Activated naive CD8-positive, alpha-beta T cell treated with anti-CD3 and anti-CD28 coated beads for 36 hours (primary cell): ENCODE measurements around the gene ASAP2. TPM values are rescaled to one million over a fixed set of nuclear protein-coding genes. Genes with fewer than 3 reads are reported as not detected.

Experiments
- DNase-seq: peaks from one replicate; pipeline ENCODE4 v3.0.0; 2021
- H3K27ac Mint-ChIP-seq: one replicate; pipeline ENCODE4 v1.8.0; 2022; ENCODE audit warnings: mild to moderate bottlenecking, moderate library complexity, mixed read lengths
- H3K27me3 Mint-ChIP-seq: one replicate; pipeline ENCODE4 v1.8.0; 2022; ENCODE audit warnings: mild to moderate bottlenecking, mixed read lengths
- H3K36me3 Mint-ChIP-seq: one replicate; pipeline ENCODE4 v1.8.0; 2021; ENCODE audit warnings: mild to moderate bottlenecking, mixed read lengths
- H3K4me1 Mint-ChIP-seq: one replicate; pipeline ENCODE4 v1.8.0; 2021; ENCODE audit warnings: mixed read lengths
- H3K4me3 Mint-ChIP-seq: one replicate; pipeline ENCODE4 v1.8.0; 2022; ENCODE audit warnings: mild to moderate bottlenecking, moderate library complexity, mixed read lengths
- H3K9me3 Mint-ChIP-seq: one replicate; pipeline ENCODE4 v1.8.0; 2022; ENCODE audit warnings: mixed read lengths
- total RNA-seq, 2 experiments: library from RNA; stranded (reverse); gene quantifications; one replicate each; pipeline ENCODE4 v1.2.3, GENCODE V29; 2021

ASAP2 gene
- total RNA-seq, 2 experiments from 2014 or later = 0.04 to 0.12 TPM

- no peak overlapping the region for H3K27ac Mint-ChIP-seq
- no peaks in the 10 kb centered on the region for H3K27me3 Mint-ChIP-seq
- H3K36me3 Mint-ChIP-seq = no peaks in the 10 kb centered on the region
- no peak for DNase-seq
- no peak overlapping the region for H3K4me3 Mint-ChIP-seq
- no peaks in the 10 kb centered on the region for H3K4me1 Mint-ChIP-seq
- H3K9me3 Mint-ChIP-seq = no peaks in the 10 kb centered on the region
Measured at GRCh38 chr2:9243357-9243756, 36.7 kb downstream of the ASAP2 start.

- Mint-ChIP-seq H3K9me3 (no peaks in the 10 kb centered on the region), H3K27me3 (no peaks in the 10 kb centered on the region), H3K27ac (no peak overlapping the region), H3K4me3 (no peak overlapping the region), H3K4me1 (no peaks in the 10 kb centered on the region), H3K36me3 (no peaks in the 10 kb centered on the region)
- DNase-seq = no peak
Measured at GRCh38 chr2:9244985-9245544, 38.5 kb downstream of the ASAP2 start.

GRCh38 chr2:9247177-9247576, 40.6 kb downstream of the ASAP2 start:
- Mint-ChIP-seq H3K9me3 (no peaks in the 10 kb centered on the region), H3K4me1 (no peaks in the 10 kb centered on the region), H3K27ac (no peak overlapping the region), H3K27me3 (peaks cover 10% of the 10 kb centered on the region), H3K4me3 (no peak overlapping the region), H3K36me3 (no peaks in the 10 kb centered on the region)
- DNase-seq = no peak

- DNase-seq = no peak
- Mint-ChIP-seq H3K36me3 (no peaks in the 10 kb centered on the region), H3K4me3 (no peak overlapping the region), H3K27ac (no peak overlapping the region), H3K27me3 (peaks cover 12% of the 10 kb centered on the region), H3K4me1 (no peaks in the 10 kb centered on the region), H3K9me3 (no peaks in the 10 kb centered on the region)
Measured at GRCh38 chr2:9247786-9248185, 41.2 kb downstream of the ASAP2 start.

- Mint-ChIP-seq H3K4me3 (no peak overlapping the region), H3K27me3 (peaks cover 12% of the 10 kb centered on the region), H3K36me3 (no peaks in the 10 kb centered on the region), H3K4me1 (no peaks in the 10 kb centered on the region), H3K9me3 (no peaks in the 10 kb centered on the region), H3K27ac (no peak overlapping the region)
- no peak for DNase-seq
Measured at GRCh38 chr2:9248363-9248762, 41.8 kb downstream of the ASAP2 start.

- Mint-ChIP-seq H3K27me3 (peaks cover 12% of the 10 kb centered on the region), H3K36me3 (no peaks in the 10 kb centered on the region), H3K4me3 (no peak overlapping the region)
Measured at GRCh38 chr2:9249020-9249800, 42.6 kb downstream of the ASAP2 start.

GRCh38 chr2:9250091-9250490, 43.5 kb downstream of the ASAP2 start:
- Mint-ChIP-seq H3K9me3 (no peaks in the 10 kb centered on the region), H3K36me3 (no peaks in the 10 kb centered on the region), H3K4me1 (no peaks in the 10 kb centered on the region), H3K4me3 (no peak overlapping the region), H3K27me3 (peaks cover 12% of the 10 kb centered on the region), H3K27ac (no peak overlapping the region)
- no peak for DNase-seq

More at GRCh38 chr2:9249020-9249800, 42.6 kb downstream of the ASAP2 start:
- Mint-ChIP-seq H3K27ac (no peak overlapping the region), H3K9me3 (no peaks in the 10 kb centered on the region), H3K4me1 (no peaks in the 10 kb centered on the region)
- DNase-seq = no peak

- Mint-ChIP-seq H3K27ac (no peak overlapping the region), H3K36me3 (no peaks in the 10 kb centered on the region), H3K9me3 (no peaks in the 10 kb centered on the region), H3K4me3 (no peak overlapping the region), H3K4me1 (no peaks in the 10 kb centered on the region), H3K27me3 (peaks cover 12% of the 10 kb centered on the region)
- DNase-seq = no peak
Measured at GRCh38 chr2:9250498-9251153, 44.0 kb downstream of the ASAP2 start.

- DNase-seq = no peak
- H3K27me3 Mint-ChIP-seq = peaks cover 12% of the 10 kb centered on the region
- H3K36me3 Mint-ChIP-seq = no peaks in the 10 kb centered on the region
- no peak overlapping the region for H3K27ac Mint-ChIP-seq
- no peaks in the 10 kb centered on the region for H3K4me1 Mint-ChIP-seq
- H3K9me3 Mint-ChIP-seq = no peaks in the 10 kb centered on the region
- no peak overlapping the region for H3K4me3 Mint-ChIP-seq
Measured at GRCh38 chr2:9251154-9252001, 44.8 kb downstream of the ASAP2 start.

- no peak for DNase-seq
- H3K4me1 Mint-ChIP-seq = no peaks in the 10 kb centered on the region
- H3K36me3 Mint-ChIP-seq = no peaks in the 10 kb centered on the region
- H3K4me3 Mint-ChIP-seq = no peak overlapping the region
- H3K27me3 Mint-ChIP-seq = peaks cover 12% of the 10 kb centered on the region
- no peak overlapping the region for H3K27ac Mint-ChIP-seq
- no peaks in the 10 kb centered on the region for H3K9me3 Mint-ChIP-seq
Measured at GRCh38 chr2:9252002-9252357, 45.4 kb downstream of the ASAP2 start.

- Mint-ChIP-seq H3K27ac (no peak overlapping the region), H3K4me1 (no peaks in the 10 kb centered on the region), H3K9me3 (no peaks in the 10 kb centered on the region), H3K27me3 (peaks cover 12% of the 10 kb centered on the region), H3K4me3 (no peak overlapping the region), H3K36me3 (no peaks in the 10 kb centered on the region)
- no peak for DNase-seq
Measured at GRCh38 chr2:9255416-9255815, 48.8 kb downstream of the ASAP2 start.

GRCh38 chr2:9256147-9256546, 49.5 kb downstream of the ASAP2 start:
- Mint-ChIP-seq H3K36me3 (no peaks in the 10 kb centered on the region), H3K4me1 (no peaks in the 10 kb centered on the region), H3K27ac (no peak overlapping the region)

GRCh38 chr2:9256570-9257043, 50.0 kb downstream of the ASAP2 start:
- H3K27me3 Mint-ChIP-seq = peaks cover 6% of the 10 kb centered on the region
- no peaks in the 10 kb centered on the region for H3K4me1 Mint-ChIP-seq
- H3K9me3 Mint-ChIP-seq = no peaks in the 10 kb centered on the region
- no peak overlapping the region for H3K27ac Mint-ChIP-seq
- H3K36me3 Mint-ChIP-seq = no peaks in the 10 kb centered on the region
- DNase-seq = no peak
- H3K4me3 Mint-ChIP-seq = no peak overlapping the region

More at GRCh38 chr2:9256147-9256546, 49.5 kb downstream of the ASAP2 start:
- H3K9me3 Mint-ChIP-seq = no peaks in the 10 kb centered on the region
- H3K4me3 Mint-ChIP-seq = no peak overlapping the region
- H3K27me3 Mint-ChIP-seq = peaks cover 11% of the 10 kb centered on the region
- DNase-seq = no peak

- Mint-ChIP-seq H3K36me3 (no peaks in the 10 kb centered on the region), H3K9me3 (no peaks in the 10 kb centered on the region), H3K4me3 (no peak overlapping the region), H3K4me1 (no peaks in the 10 kb centered on the region), H3K27ac (no peak overlapping the region), H3K27me3 (no peaks in the 10 kb centered on the region)
- DNase-seq = no peak
Measured at GRCh38 chr2:9258501-9258900, 51.9 kb downstream of the ASAP2 start.

GRCh38 chr2:9258953-9259399, 52.4 kb downstream of the ASAP2 start:
- no peaks in the 10 kb centered on the region for H3K36me3 Mint-ChIP-seq
- no peaks in the 10 kb centered on the region for H3K4me1 Mint-ChIP-seq
- no peaks in the 10 kb centered on the region for H3K27me3 Mint-ChIP-seq
- H3K9me3 Mint-ChIP-seq = no peaks in the 10 kb centered on the region
- DNase-seq = no peak
- no peak overlapping the region for H3K4me3 Mint-ChIP-seq
- H3K27ac Mint-ChIP-seq = no peak overlapping the region
